GM19328 (cell line): ENCODE data around the gene PPP1R10.

Experiments
- ATAC-seq: cut with Tn5 transposase; IDR thresholded peaks from one replicate; pipeline ENCODE4 v1.9.1; 2021; ENCODE audit warnings: mild to moderate bottlenecking, moderate library complexity; ENCODE audit not compliant: unreplicated experiment

Gene PPP1R10

GRCh38 chr6:30557683-30557981 lies 59.4 kb downstream of the PPP1R10 start:
- ATAC-seq: no peak

- ATAC-seq: peak; percentile 34
Measured at GRCh38 chr6:30556906-30557682, 59.9 kb downstream of the PPP1R10 start, which contains the start of gene PRR3. TSS of gene PRR3 (plus strand) at chr6:30557295. CDS start at chr6:30557345, 50 bp downstream.

DNA sequence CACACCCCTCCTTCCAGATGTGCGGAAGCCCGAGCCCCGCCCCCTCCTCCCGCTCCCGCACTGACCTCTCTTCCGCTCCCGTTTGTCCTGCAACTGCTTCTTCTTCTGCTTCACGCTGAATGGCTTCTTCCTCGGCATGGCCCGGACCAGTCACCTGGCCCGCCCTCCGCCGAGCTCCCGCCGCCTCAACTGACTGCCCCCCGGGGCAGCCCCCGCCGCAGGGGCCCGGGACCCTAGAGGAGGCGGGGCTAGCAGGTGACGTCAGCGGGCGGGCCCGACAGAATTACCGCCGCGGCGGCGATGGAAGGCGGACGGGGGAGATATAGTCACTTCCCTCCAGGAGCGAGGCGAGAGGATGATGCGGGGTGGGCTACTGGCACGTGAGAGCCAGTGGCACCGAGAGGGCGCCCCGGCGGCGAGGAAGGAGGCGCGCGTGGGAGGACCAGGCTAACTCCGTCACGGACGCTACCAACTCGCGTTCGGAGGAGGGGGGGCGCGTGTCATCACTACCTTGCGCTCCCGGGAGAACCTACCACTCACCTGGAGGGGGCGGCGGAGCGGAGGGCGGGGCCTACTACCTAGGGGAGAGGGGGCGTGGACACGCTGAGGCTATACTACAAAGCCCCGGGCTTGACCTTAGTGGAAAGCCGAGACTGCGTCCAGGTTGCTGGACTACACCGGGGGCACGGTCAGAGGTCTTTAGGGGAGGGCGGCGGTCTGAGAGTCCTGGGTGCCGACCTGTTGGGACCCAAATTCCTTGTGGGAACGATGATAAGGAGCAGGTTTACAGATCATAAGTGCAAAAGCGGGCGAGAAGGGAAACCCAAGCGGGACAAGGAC lies 60.8 kb downstream of the PPP1R10 start, which contains the start of gene GNL1:
Gene GNL1 (minus strand): TSS at position 424 of the 840 bp plus-strand sequence. CDS start 286 bp downstream, at position 138.
- peak; percentile 79 for ATAC-seq

DNA sequence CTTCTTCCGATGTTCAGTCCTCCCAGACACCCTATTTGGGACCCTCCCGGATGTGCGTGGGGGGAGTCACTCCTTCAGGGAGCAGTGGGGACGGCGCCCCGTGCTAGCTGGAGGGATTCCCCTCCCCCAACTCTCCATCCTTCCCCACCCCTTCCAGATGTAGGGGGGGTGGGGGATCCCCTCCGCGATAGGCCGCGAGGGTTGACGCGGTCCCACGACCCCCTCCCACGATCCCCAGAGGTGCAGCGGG lies 61.3 kb downstream of the PPP1R10 start:
- ATAC-seq: peak; percentile 3

DNA sequence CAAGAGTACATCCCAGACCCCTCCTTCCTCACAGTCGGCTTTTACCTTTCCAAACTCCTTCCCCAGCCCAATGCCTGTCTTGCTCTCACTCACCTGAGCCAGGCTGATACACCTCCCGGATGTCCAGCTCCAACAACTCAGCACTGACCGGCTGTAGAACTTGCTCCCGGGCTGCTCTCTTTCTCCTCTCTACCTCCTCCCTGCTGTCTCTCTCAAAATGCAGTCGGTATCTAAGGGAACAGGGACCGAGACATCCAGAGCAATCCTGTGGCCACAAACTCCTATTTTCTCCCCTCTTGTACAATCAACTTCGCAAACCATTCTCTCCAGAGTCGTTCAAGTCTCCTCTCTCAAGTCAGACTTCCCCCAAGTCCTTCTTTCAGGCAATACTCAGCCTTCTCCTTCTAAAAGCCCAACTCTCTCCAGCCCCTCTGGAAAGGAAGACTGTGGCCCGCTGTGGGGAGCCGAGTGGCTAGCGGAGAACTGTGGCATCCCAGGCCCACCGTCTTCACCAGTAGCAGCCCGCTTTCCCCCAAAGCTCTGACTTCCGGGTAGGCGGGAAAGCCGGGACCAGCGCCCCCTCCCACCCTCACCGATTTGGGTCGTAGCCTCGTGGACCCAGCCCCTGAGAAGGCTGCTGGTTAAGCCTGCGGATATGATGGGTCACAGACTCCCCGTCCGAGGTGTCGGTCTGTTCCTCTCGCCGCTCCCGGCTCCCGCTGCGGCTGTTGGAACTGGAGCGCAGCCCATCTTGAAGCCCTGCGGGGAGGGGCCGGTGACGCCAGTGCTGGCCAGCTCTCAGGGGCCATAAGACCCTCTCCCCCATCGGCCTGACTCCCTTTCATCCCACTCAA lies 61.9 kb downstream of the PPP1R10 start:
- no peak for ATAC-seq

- ATAC-seq: no peak
Measured at GRCh38 chr6:30554404-30554803, 62.6 kb downstream of the PPP1R10 start.
